ENCODE measurements around the gene COG6. TPM values are rescaled to one million over a fixed set of nuclear protein-coding genes. Genes with fewer than 3 reads are reported as not detected.

Gene COG6
- total and polyA plus RNA-seq, 2 of the 8 experiments (the other 6 are each of a cell fraction or from before 2014, with no cell fraction given): 8.8 to 22.3 TPM

DNA sequence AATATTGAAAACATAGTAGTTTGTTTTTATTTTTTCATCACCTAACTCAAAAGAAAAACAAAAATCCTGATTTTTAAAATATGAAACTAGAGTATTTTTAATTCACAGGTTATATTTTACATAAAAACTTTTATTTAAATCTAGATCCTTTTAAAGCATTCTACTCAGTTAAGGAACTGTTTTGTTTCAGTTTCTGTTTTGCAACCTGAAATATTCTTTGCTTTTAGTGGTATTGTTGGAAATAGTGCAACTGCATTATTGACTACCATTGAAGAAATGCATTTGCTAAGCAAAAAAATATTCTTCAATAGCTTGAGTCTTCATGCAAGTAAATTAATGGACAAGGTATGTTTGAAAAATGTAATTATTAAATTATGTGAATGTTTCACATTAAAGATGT lies 43.8 kb downstream of the COG6 start:
- Histone ChIP-seq H3K56ac (replicated peaks; ENCODE audit: insufficient read length, low read depth, low read length) (no peak overlapping the region), H2BK5ac (ENCODE audit: low read depth, low read length) (no peak overlapping the region), H3K4me1 (replicated peaks in 1 of 4; ENCODE audit: control insufficient read depth in 3 of 4, insufficient read depth in 4 of 4, low read length in 3 of 4) (no peaks in the 10 kb centered on the region), H4K20me1 (replicated peaks in 1 of 2; ENCODE audit: control insufficient read depth in 1 of 2, insufficient read depth in 2 of 2, low read length in 2 of 2) (no peaks in the 10 kb centered on the region), H3K79me1 (ENCODE audit: low read depth, low read length) (no peaks in the 10 kb centered on the region), H3K4me3 (ENCODE audit: extremely low read depth in 1 of 4, insufficient read depth in 2 of 4, low read depth in 3 of 4, low read length in 4 of 4) (no peak overlapping the region), H2BK12ac (ENCODE audit: low read depth, low read length) (no peak overlapping the region), H3K23me2 (ENCODE audit: low read depth, low read length) (no peaks in the 10 kb centered on the region; the same call in 1 of the 2 replicates), H2AK5ac (ENCODE audit: low read depth, low read length) (no peak overlapping the region), H3K14ac (ENCODE audit: insufficient read length) (no peak overlapping the region), H4K8ac (ENCODE audit: extremely low read depth, insufficient read depth, low read length) (no peak overlapping the region), H3K23ac (ENCODE audit: insufficient read length) (no peak overlapping the region), H3K9me3 (ENCODE audit: insufficient read depth in 2 of 2, low read depth in 1 of 2, low read length in 1 of 2) (no peaks in the 10 kb centered on the region), H2AFZ (ENCODE audit: low read length) (no peak overlapping the region), H3K9ac (replicated peaks in 1 of 4; ENCODE audit: extremely low read depth in 1 of 4, low read depth in 3 of 4, low read length in 3 of 4) (no peak overlapping the region), H3K27me3 (replicated peaks in 1 of 4; ENCODE audit: control insufficient read depth in 3 of 4, extremely low read depth in 1 of 4, insufficient read depth in 3 of 4, low read length in 3 of 4) (no peaks in the 10 kb centered on the region), H3K4me2 (ENCODE audit: insufficient read depth in 1 of 2, low read depth in 2 of 2, low read length in 2 of 2) (no peak overlapping the region), H3K4ac (replicated peaks; ENCODE audit: insufficient read length, low read depth, low read length) (no peak overlapping the region), H2BK15ac (ENCODE audit: low read length) (no peak overlapping the region), H2BK20ac (ENCODE audit: low read length) (no peak overlapping the region), H3K36me3 (ENCODE audit: control insufficient read depth in 2 of 4, insufficient read depth in 4 of 4, low read length in 3 of 4) (no peaks in the 10 kb centered on the region), H4K5ac (ENCODE audit: insufficient read length, low read depth, low read length) (no peak overlapping the region), H4K91ac (replicated peaks; ENCODE audit: insufficient read length, low read length) (no peak overlapping the region), H3K79me2 (ENCODE audit: control insufficient read depth in 1 of 2, insufficient read depth in 2 of 2, low read length in 2 of 2) (no peaks in the 10 kb centered on the region), H3K27ac (ENCODE audit: low read depth, low read length) (no peak overlapping the region), H2BK120ac (replicated peaks; ENCODE audit: low read depth, low read length) (no peak overlapping the region), H3K18ac (ENCODE audit: extremely low read depth, low read length) (no peak overlapping the region)
- DNase-seq (ENCODE audit: low read depth in 1 of 2, low spot score in 2 of 2) (no peak), FAIRE-seq (no peak)
- CTCF ChIA-PET (ENCODE audit: partially characterized antibody): interaction anchor here (0.6 kb wide), 1 partner anchor 15 kb away, joined by 5 read pairs; no protein-coding TSS in a partner anchor
- TF ChIP-seq SRF (IDR thresholded peaks at IDR 0.05; ENCODE audit: low read depth, low read length): no peak
- TF ChIP-seq CHD2 (IDR thresholded peaks at IDR 0.05; ENCODE audit: low read length): no peak
- TF ChIP-seq GTF2F1 (IDR thresholded peaks at IDR 0.05; ENCODE audit: borderline replicate concordance, low read depth, low read length): no peak
- TF ChIP-seq SAP30 (IDR thresholded peaks at IDR 0.05; ENCODE audit: insufficient read depth, insufficient replicate concordance, low read length): no peak
- TF ChIP-seq MAX (IDR thresholded peaks at IDR 0.05): no peak
- no peak for TF ChIP-seq EGR1 (IDR thresholded peaks at IDR 0.05; ENCODE audit: borderline replicate concordance, low read depth, low read length)
- TF ChIP-seq SIN3A (conservative IDR thresholded peaks at IDR 0.05 in 1 of 2, IDR thresholded peaks at IDR 0.05 in 1 of 2; ENCODE audit: low read depth in 1 of 2, low read length in 2 of 2): no peak
- no peak for TF ChIP-seq RNF2 (IDR thresholded peaks at IDR 0.05; ENCODE audit: borderline replicate concordance, low read depth, low read length, missing control alignments, poor library complexity, severe bottlenecking)
- POLR2A ChIA-PET (ENCODE audit: partially characterized antibody): no interaction called here
